NCI-H1436 (cell line): Measurements from ENCODE around the gene SP9.

Source experiments
- DNase-seq: peaks from one replicate; lab custom pipeline; 2025; lab: John Stamatoyannopoulos, UW

The SP9 gene

DNA sequence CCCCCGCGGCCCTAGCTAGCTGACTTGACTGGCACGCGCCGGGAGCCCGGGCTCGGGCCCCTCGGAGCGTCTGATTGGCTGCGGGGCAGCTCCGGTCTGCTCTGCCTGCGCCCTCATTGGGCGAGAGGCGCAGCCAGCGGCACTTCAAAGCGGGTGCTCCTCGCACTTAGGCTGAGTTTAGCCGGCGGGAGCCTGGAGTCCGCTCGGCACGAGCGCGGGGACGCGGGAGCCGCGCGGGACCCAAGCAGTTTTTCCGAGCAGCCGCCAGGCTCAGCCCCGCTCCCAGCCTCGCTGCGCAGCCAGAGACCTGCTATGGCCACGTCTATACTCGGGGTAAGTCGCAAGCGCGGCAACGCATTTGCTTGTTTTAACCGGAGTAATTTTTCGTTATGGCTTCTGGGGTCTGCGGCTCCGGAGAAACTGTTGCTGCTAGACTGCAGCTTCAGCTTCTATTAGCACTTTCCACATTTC lies at the start of gene SP9:
Gene SP9 (plus strand): TSS at position 174 of the 471 bp plus-strand sequence. CDS start 139 bp downstream, at position 313.
- DNase-seq: peak; percentile 69

DNA sequence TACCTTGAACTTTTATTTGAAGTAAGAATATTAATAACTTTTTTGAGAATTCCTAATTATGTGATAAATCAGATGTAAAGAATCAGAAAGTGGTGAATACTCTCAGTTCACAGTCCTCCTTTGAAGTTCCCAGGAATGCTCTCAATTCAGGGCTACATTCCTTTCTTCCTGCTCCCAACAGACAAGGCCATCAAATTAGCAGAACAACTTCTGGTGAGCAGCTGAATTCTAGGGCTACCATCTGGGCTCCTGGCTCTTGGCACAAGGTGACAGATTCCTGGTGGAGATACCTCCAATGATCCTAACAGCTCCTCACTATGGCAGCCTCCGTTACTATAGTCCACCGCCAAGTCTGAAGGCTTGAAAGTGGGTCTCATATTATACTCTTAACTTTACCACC lies 48.6 kb upstream of the SP9 start:
- DNase-seq: no peak

GRCh38 chr2:174292908-174293307 lies 41.8 kb upstream of the SP9 start:
- DNase-seq: no peak

- DNase-seq: no peak
Measured at GRCh38 chr2:174300114-174300513, 34.6 kb upstream of the SP9 start.

DNA sequence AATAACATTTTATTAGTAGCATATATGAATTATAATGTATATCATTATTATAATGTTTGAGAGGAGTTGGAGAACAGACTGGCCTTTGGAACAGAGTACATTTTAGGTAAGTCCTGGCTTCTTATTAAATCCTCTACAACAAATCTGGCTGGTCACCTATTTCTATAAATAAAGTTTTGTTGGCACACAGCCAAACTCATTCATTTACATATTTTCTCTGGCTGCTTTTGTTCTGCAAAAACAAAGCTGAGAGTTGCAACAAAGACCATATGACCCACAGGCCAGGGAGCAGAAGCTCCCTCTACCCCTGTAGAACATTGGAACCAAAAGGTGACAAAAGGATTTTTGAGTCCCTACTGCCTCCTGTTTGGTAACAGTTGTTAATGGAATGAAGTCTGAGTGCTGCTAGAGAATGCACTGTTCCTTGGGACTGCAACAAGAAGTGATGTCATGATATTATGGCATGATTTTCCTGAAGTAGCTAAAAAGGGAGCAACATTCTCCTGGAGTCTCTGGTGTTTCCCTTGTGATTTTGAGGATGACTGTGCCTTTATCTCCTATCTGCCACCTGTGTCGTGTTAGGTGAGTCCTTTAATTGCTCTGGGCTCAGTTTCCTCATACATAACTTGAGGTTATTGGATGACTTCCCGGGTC lies 22.0 kb upstream of the SP9 start:
- no peak for DNase-seq

DNA sequence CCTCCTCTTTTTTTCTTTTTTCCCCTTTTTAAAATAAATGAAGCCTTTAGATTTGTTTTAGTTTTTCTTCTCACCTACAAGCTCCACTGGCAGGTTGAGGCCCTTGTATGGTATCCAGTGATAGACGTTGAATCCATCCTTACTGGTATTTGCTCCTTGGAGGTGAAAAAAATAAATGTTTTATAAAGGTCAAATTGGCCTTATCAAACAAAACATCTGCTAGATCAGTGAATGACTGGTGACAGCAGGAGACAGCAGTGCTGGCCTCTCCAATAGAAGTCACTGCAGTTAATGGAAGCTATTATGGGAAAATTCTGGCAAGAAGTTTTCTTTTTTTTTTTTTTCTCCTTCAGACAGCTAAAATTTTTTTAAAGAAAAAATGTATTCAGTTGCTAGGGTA lies 12.6 kb upstream of the SP9 start:
- DNase-seq: no peak

- DNase-seq: no peak
Measured at GRCh38 chr2:174322746-174323145, 12.0 kb upstream of the SP9 start.

DNA sequence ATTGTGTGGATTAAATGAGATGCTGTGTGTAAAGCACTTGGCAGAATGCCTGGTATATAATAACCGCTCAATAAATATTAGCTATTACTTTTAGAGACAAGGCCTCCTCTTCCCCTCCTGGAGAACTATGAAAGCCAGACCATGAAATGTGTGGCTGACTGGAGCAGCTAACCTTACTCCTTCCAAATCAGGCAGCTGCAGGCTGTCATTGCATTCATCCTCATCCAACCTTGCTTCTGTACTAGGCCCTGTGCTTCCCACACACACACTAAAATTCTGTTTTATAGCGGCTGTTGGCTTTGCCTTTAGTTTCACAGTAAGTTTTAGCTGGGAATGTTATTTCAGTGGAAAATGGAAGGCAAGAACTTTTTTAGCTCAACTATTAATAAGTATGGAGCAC lies 10.2 kb upstream of the SP9 start:
- DNase-seq: no peak

DNA sequence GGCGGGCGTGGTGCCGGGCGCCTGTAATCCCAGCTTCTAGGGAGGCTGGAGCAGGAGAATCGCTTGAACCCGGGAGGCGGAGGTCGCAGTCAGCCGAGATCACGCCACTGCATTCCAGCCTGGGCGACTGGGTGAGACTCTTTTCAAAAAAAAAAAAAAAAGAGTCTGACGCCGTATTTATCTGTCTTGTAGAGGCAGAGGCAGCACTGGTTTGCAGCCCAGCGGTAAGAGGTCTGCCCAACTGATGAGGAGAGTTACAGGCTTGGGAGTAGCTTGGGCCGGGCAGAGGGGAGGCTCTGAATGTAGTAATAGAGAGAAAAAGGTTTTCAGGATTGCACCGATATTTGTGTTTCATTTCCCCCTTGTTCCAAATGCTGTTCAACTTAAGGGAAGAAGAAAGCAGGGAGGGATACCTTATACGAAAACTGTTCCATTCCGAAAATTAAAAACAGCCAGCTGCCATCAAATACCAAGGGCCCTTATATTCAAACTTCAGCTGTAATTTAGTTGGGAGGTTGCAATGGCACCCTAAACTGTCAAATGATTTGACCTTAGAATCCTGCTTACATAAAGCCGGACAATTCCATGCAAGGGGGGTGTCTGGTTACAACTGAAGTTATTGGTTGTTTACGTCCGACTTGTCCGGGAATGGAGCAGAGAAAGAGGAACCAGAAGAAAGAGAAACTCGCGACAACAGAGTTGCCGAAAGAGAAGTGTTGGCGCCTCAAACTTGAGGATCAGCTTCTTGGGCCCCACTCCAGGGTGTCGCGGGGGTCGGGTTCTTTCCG lies 9.2 kb upstream of the SP9 start:
- DNase-seq: no peak

GRCh38 chr2:174326161-174327020 lies 8.4 kb upstream of the SP9 start:
- peak; percentile 56 for DNase-seq

DNA sequence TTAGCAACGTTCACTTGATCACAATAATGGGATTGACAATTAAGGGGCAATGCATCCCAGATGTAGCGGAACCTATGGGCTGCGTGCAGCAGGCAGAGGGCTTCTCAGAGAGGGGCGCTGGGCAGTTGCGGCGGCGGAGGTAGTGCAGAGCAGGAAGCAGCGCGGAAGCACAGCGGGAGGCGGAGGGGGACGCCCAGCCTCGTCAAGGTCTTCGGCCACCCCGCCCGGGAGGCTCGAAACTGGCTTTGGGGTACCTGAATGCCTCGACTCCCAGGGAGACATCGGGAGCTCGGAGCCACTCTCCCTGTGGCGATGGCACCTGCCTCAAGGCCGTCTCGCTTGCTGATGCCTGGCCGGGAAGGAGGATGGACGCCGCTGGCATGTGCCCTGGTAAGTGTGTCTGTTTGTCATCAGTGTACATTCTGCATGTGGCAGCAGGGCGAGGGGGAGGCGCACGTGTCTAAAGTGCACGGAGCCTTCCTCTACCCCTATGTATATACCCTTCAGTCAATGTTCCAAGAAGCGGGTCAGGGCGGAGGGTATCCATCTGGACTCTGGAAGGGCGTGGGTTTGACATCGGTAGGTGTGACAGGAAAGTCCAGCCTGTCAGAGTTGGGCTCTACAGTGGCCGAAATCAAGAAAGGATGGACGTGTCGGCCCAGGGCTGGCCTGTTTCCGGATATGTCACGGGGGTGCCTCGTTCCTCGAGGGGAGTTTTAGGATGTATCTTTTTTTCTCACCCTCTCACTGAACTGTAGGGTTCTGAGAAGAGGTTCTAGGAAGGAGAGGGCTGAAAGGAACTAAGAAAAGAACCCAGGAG lies 7.5 kb upstream of the SP9 start:
- DNase-seq: no peak

DNA sequence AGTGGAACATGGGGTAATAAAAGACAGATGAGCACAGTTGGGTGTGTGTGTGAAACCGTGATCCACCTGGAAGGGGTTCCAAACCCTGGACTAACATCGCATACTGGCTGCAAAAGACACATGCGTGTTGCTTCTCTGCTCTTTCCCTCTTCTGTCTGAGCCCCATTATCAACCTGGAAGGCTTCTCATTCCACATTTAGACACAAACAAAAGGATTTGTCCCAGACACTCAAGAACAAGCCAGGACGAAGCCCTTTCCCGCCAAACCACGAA lies 7.0 kb upstream of the SP9 start:
- DNase-seq: no peak

GRCh38 chr2:174328114-174328960 lies 6.4 kb upstream of the SP9 start:
- DNase-seq: no peak

- no peak for DNase-seq
Measured at GRCh38 chr2:174328961-174329715, 5.6 kb upstream of the SP9 start.

DNA sequence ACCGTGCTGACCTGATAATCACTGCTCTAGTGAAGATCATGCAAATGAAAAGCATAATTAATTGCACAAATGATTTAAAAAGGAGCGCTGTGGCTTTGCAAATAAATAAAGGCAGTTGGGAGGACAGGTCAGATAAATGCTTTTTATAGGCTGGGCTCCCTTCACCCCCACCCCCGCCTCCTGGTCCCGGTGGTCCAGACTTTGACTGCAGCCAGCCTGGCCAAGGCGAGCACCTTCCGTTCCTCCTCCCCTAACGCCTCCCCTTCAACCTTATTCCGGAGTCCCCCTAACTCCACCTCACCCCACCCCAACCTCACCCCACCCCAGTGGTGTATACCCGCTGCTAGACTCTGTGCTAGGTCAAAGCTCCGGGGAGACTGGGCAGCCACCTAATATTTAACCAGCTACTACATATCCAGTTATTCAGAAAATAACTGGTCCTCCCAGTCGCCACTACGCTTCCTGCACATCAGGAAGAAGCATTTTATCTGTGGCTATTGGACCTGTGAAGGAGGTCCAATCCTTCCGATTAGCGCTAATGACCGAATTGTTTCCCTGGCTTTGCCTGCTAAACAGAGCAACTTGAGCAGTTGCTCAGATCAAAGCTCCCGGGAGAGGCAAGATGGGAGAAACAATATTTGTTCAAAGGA lies 3.7 kb upstream of the SP9 start:
- DNase-seq: no peak

DNA sequence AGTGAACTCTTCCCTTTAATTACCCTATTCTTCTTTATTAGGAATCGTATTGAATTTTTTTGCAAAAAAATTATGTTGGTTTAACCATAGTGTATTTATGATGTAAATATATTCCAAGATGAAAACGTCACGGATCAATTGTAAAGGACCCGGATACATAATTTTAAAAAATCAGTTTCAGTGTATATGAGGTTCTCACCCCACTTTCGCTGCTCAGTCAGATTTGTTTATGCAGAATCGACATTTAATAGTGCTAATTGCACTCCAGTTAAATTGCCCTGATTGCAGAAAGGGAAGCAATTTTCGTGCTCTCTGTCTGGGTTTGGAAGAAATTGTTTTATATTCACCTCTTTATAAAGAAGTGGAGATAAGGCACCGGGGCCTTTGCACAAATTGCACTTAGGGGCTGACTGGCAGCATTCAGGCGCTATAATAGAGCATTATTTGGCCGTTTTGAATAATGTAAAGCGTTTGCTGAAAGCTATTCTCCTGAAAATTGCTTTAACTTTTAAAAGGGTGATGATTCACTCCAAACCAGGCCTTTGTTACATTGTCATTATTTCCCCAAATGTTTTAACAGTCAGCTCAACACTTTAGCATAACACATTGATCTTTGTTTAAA lies 3.0 kb upstream of the SP9 start:
- peak; percentile 41 for DNase-seq

GRCh38 chr2:174332217-174332963 lies 2.4 kb upstream of the SP9 start:
- peak; percentile 44 for DNase-seq

DNA sequence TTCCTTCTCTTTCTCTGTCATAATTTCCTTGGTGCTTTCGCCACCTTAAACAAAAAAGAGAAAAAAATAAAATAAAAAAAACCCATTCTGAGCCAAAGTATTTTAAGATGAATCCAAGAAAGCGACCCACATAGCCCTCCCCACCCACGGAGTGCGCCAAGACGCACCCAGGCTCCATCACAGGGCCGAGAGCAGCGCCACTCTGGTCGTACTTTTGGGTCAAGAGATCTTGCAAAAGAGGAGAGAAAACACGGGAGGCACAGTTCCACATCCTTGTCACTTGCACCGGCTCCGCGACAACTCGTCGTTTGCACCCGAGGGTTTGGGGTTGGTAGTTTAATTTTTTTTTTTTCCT lies 1.8 kb upstream of the SP9 start:
- DNase-seq: no peak
